Measurements from ENCODE around the gene REP15.

Gene REP15

DNA sequence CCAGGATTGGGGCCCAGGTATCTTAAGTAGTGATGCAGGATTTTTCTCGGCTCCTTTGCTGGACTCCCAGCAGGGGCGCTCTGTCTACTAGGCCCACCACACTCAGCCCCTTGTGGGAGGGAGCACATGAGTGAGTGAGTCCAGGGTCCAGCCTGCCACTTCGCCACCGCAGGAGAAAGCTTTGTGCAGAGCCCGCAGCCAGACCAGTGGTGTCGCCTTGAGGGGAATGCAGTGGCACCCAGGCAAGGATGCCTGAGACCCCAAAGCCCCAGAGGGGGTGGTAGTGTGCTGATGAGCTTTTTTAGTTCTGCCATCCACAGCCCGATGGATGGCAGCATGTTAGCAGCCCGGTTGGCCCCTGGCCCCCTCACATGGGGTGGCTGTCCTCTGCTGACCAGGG, 9.0 kb downstream of the REP15 start (continued):
- TF ChIP-seq, protein P1, sequence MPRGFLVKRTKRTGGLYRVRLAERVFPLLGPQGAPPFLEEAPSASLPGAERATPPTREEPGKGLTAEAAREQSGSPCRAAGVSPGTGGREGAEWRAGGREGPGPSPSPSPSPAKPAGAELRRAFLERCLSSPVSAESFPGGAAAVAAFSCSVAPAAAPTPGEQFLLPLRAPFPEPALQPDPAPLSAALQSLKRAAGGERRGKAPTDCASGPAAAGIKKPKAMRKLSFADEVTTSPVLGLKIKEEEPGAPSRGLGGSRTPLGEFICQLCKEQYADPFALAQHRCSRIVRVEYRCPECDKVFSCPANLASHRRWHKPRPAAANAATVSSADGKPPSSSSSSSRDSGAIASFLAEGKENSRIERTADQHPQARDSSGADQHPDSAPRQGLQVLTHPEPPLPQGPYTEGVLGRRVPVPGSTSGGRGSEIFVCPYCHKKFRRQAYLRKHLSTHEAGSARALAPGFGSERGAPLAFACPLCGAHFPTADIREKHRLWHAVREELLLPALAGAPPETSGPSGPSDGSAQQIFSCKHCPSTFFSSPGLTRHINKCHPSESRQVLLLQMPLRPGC (tag by site-specific recombination; IDR thresholded peaks at IDR 0.05) = no peak
- TF ChIP-seq ZBTB1 (tag by site-specific recombination; IDR thresholded peaks at IDR 0.05) = no peak
- no peak for TF ChIP-seq ZNF19 (tag by site-specific recombination; IDR thresholded peaks at IDR 0.05; ENCODE audit: low read depth)
- TF ChIP-seq GLIS2 (tag by site-specific recombination; IDR thresholded peaks at IDR 0.05) = no peak
- no peak for TF ChIP-seq ZNF792 (tag by site-specific recombination; IDR thresholded peaks at IDR 0.05)
- TF ChIP-seq, protein P2, sequence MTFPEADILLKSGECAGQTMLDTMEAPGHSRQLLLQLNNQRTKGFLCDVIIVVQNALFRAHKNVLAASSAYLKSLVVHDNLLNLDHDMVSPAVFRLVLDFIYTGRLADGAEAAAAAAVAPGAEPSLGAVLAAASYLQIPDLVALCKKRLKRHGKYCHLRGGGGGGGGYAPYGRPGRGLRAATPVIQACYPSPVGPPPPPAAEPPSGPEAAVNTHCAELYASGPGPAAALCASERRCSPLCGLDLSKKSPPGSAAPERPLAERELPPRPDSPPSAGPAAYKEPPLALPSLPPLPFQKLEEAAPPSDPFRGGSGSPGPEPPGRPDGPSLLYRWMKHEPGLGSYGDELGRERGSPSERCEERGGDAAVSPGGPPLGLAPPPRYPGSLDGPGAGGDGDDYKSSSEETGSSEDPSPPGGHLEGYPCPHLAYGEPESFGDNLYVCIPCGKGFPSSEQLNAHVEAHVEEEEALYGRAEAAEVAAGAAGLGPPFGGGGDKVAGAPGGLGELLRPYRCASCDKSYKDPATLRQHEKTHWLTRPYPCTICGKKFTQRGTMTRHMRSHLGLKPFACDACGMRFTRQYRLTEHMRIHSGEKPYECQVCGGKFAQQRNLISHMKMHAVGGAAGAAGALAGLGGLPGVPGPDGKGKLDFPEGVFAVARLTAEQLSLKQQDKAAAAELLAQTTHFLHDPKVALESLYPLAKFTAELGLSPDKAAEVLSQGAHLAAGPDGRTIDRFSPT (tag by site-specific recombination; IDR thresholded peaks at IDR 0.05) = no peak
- no peak for TF ChIP-seq ZNF302 (tag by site-specific recombination; IDR thresholded peaks at IDR 0.05; ENCODE audit: low read depth)
- no peak for TF ChIP-seq ZNF530 (tag by site-specific recombination; IDR thresholded peaks at IDR 0.05; ENCODE audit: low read depth)

DNA sequence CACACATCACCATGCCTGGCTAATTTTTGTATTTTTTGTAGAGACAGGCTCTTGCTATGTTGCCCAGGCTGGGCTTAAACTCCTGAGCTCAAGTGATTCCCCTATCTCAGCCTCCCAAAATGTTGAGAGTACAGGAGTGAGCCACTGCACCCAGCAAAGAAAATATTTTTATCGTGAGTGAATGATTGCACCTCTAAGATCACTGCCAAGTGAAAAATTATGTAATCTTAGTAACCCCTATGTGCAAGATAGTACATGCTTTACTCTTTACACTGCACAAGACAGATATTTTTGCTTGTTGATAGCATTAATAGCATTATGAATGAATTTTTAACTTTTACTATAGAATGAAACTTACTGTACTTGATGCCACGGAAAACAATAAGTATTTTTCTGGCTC, 11.0 kb downstream of the REP15 start:
- Histone ChIP-seq H3K4me1 (ENCODE audit: control insufficient read depth, insufficient read depth, low read length) (0 out of 2 replicates have a peak, but pooled peaks cover 2% of the 10 kb centered on the region), H3K4me3 (ENCODE audit: low read depth, low read length) (no peak overlapping the region), H3K36me3 (ENCODE audit: control insufficient read depth in 2 of 2, insufficient read depth in 1 of 2, low read length in 2 of 2) (no peaks in the 10 kb centered on the region), H3K9me3 (ENCODE audit: control insufficient read depth, insufficient read depth, low read depth, low read length) (no peaks in the 10 kb centered on the region), H3K27ac (ENCODE audit: extremely low read depth, low read depth, low read length) (no peak overlapping the region)
- POLR2A ChIA-PET = no interaction called here
- CTCF ChIA-PET = interaction anchor here (0.9 to 1.0 kb wide), 3 partner anchors 233 to 450 kb away, joined by 3 read pairs; no protein-coding TSS in a partner anchor
- TF ChIP-seq ZNF623 (tag by site-specific recombination; IDR thresholded peaks at IDR 0.05) = no peak
- no peak for TF ChIP-seq ZNF664 (tag by site-specific recombination; IDR thresholded peaks at IDR 0.05)

DNA sequence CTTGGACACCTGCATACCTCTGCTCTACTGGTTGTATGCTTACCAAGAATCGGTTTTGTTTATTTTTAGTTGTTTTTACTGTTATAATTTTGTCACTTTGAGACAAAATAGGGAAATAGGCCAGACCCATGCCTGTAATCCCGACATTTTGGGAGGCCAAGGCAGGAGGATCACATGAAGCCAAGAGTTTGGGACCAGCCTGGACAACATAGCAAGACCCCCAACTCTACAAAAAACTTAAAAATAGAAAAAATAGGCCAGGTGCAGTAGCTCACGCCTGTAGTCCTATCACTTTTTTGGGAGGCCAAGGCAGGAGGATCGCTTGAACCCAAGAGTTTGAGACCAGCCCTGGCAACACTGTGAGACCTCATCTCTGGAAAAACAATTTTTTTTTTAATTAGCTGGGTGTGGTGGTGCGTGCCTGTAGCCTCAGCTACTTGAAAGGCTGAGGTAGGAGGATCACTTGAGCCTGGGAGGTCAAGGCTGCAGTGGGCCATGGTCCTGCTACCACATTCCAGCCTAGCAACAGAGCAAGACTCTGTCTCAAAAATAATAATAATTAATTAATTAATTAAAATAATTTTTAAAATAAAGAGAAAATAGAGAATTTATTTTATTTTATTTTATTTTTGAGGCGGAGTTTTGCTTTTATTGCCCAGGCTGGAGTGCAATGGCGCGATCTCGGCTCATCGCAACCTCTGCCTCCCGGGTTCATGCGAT, 13.1 kb downstream of the REP15 start:
- ChIA-PET CTCF (interaction anchor here (0.6 kb wide), 1 partner anchor 405 kb away, joined by 3 read pairs; no protein-coding TSS in a partner anchor), POLR2A (interaction anchor here (1.1 to 1.2 kb wide), 2 partner anchors 8 to 71 kb away, joined by 3 to 5 read pairs; partner anchors contain the start of genes KLHL42 and MANSC4)
- Histone ChIP-seq H3K4me3 (ENCODE audit: low read depth, low read length) (no peak overlapping the region), H3K9me3 (ENCODE audit: control insufficient read depth, insufficient read depth, low read depth, low read length) (no peaks in the 10 kb centered on the region), H3K27ac (ENCODE audit: extremely low read depth, low read depth, low read length) (no peak overlapping the region), H3K4me1 (ENCODE audit: control insufficient read depth, insufficient read depth, low read length) (0 out of 2 replicates have a peak, but pooled peaks cover 2% of the 10 kb centered on the region), H3K36me3 (ENCODE audit: control insufficient read depth in 2 of 2, insufficient read depth in 1 of 2, low read length in 2 of 2) (peaks cover 8 to 9% of the 10 kb centered on the region in 2 experiments; a peak in 2 of 3 replicates)
- TF ChIP-seq ZNF658 (tag by site-specific recombination; IDR thresholded peaks at IDR 0.05) (no peak), ZNF121 (tag by site-specific recombination; IDR thresholded peaks at IDR 0.05) (peak; percentile 59; the same call in 1 of the 2 replicates), ZNF341 (tag by site-specific recombination; IDR thresholded peaks at IDR 0.05; ENCODE audit: low read depth) (no peak)
- TF ChIP-seq, protein P3, sequence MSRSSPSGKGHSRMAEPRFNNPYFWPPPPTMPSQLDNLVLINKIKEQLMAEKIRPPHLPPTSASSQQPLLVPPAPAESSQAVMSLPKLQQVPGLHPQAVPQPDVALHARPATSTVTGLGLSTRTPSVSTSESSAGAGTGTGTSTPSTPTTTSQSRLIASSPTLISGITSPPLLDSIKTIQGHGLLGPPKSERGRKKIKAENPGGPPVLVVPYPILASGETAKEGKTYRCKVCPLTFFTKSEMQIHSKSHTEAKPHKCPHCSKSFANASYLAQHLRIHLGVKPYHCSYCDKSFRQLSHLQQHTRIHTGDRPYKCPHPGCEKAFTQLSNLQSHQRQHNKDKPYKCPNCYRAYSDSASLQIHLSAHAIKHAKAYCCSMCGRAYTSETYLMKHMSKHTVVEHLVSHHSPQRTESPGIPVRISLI (tag by site-specific recombination; IDR thresholded peaks at IDR 0.05) = no peak

Measured in HEK293 (cell line).